GM21381 (cell line): ENCODE measurements around the gene ANKH.
"Not testable (repeated sequence)": the region's sequence is repeated elsewhere in the genome, so short reads cannot be mapped to it uniquely, and the experiment has no call there.

Source experiments
- ATAC-seq: cut with Tn5 transposase; IDR thresholded peaks from one replicate; pipeline ENCODE4 v1.9.1; 2021; ENCODE audit warnings: mild to moderate bottlenecking, moderate library complexity; ENCODE audit not compliant: unreplicated experiment

ANKH gene

GRCh38 chr5:14797385-14797784 is 74.2 kb downstream of the ANKH start:
- not testable (repeated sequence) for ATAC-seq

GRCh38 chr5:14794583-14795230 is 76.9 kb downstream of the ANKH start:
- ATAC-seq: no peak

DNA sequence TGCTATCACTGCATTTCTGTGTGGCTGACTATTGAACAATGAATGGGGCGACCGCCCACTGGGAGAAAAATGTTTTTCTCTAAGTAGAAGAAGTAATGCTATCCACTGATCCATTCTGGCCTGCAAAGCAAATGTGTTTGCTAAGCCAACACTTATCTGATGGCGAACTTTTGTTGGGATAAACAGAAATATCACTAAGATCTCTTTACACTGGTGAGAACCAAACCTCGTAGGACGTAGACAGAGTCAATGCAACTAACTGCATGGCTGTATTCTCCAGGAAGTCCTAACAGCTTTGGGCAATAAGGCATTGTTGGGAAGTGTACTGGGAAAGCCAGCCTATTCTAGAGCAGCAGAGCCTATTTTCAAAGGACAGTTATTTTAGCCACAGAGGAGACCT is 77.7 kb downstream of the ANKH start:
- ATAC-seq: no peak

GRCh38 chr5:14790911-14791310 is 80.7 kb downstream of the ANKH start:
- no peak for ATAC-seq

DNA sequence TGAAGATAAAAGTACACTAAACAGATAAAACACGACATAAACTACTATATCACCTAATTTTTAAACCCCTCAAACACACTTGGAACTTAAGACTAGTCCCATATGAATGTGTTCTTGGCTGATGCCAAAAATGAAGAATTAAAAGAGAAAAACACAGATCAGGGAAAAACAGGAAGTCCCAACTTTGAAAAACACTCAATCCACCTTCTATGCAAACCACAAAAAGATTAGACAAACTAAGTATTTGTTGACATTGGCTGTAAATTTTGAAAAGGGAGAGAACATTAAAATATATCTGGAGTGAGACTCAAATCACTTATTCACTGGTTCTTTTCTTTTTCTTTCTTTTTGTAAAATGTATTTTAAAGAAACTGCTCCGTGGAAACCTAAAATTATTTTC is 81.4 kb downstream of the ANKH start:
- ATAC-seq: no peak

- ATAC-seq: no peak
Observed at GRCh38 chr5:14787801-14788579, 83.6 kb downstream of the ANKH start.

DNA sequence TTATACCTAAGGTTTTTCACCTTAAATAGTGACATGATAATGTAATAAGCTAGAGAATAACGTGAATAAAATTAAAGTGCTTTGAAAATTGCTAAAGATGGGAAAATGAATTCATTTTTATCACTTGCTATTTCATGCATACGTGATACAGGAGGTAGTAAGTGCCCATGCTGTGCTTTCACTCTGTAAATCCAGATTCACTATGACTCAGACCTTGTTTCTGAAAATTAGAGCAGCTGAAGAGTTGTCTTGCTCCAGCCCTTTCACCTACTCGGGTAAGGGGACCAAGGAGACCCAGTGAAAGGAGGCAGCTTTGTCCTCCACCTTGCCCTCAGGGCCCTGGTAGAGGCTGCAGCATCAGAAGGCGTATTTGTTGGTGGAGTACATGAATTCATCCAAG is 87.9 kb downstream of the ANKH start:
- peak; percentile 87 for ATAC-seq

GRCh38 chr5:14782591-14782990 is 89.0 kb downstream of the ANKH start:
- ATAC-seq: no peak

DNA sequence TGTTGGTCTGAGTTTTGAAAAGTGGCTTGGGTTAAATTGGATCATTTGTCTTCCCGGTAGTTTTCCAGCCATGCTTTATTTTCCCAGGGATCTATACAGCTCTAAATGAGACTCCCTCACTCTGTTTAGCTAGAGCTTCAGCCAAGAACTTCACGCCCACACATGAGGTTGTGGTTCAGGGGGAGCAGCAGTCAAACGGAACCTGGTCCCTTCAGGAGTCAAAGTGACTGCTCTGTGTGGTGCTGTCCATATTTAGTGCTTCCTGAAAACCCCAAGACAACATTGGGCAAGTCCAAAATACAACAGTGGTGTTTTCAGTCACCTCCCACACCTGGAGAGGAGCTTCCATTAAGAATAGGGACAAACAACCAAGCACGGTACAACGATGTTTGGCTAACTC is 90.5 kb downstream of the ANKH start:
- no peak for ATAC-seq

- ATAC-seq: no peak
Observed at GRCh38 chr5:14779975-14780374, 91.6 kb downstream of the ANKH start.

GRCh38 chr5:14778792-14779070 is 92.8 kb downstream of the ANKH start:
- no peak for ATAC-seq

GRCh38 chr5:14777932-14778791 is 93.4 kb downstream of the ANKH start:
- ATAC-seq: no peak

DNA sequence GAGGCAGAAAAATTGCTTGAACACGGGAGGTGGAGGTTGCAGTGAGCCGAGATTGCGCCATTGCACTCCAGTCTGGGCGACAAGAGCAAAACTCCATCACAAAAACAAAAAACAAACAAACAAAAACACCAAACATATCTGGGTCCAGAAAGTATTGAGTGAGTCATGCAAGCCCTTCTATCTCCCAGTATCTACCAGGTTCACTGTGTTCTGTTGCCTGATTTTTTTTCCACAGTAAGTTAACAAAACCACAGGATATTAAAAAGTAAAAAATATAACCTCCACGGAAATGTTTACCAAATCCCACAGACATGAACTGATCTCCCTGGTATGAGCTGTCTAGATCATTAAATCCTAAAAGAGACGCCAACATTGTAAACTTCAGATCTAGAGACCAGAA is 94.4 kb downstream of the ANKH start:
- no peak for ATAC-seq

GRCh38 chr5:14776602-14777001 is 95.0 kb downstream of the ANKH start:
- no peak for ATAC-seq

DNA sequence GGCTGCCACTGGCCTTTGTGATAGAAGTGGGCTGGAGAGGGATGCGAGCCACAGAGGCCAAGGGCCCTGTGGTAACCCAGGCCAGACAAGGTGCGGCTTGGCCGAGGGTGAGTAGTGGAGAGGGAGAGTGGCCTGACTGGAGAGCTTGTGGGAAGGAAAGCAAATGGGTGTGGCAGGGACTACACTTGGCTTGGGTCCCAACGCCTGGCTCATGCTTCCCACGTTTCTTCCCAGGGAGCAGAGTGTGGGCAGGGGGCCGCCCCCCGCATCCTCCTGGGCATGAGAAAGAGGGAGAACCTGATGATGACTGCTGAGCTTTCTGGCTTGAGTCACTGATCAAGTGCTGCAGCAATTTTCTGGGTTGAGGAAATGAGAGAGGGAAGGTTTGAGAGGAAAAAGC is 95.7 kb downstream of the ANKH start:
- no peak for ATAC-seq

DNA sequence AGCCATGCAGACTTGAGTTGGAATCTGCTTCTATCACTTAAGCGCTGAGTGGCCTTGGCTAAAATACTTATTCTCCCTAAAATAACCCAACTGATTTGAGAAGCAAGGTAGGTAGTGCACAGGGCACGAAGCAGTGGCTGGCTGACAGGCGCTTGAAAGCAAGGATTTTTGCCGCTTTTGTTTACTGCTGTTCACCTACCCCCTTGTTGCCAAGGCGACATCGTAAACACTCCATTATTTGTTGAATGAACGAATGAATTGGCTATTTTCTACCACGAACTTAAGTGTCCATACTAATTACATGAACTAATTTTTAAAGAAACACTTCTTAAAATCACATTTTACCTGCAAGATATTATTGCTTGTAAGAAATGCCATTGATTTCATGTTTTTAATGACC is 98.0 kb downstream of the ANKH start:
- no peak for ATAC-seq

DNA sequence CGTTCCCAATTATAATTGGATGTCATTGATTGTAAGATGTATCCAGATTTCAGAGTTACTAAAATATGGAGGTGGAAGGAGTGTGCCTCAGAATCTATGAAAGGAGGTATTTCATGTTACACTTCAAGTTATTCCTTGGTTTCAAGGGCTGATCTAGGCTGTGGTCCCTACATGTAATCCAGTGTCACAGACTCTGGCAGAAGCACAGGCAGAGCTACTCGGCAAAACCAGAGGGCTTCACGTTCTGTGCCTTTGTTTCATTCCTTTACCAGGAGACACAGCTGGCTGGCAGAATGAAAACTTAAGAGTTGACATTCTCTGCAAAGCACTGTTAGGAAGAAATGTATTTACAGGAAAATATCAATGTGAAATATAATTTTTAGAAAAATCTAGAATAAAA is 99.6 kb downstream of the ANKH start:
- no peak for ATAC-seq

DNA sequence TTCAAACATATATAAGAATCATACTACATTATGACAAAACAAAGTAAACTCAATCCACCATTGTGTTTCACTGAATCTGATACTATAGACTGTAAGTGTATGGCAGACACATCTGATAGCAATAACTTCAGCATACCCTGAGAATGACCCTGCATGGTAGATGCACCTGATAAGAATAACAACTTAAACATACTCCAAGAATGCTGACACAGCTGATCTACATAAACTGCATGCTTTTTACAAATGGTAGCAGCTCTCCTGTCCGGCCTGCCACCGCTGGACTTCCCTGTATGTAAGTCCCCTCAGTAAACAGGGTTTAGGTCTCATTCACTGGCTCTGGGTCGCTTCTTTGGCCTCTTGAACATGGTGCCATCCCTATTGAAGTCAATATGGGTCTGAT is 100.4 kb downstream of the ANKH start:
- ATAC-seq: no peak

- ATAC-seq: no peak
Observed at GRCh38 chr5:14768508-14769365, 102.8 kb downstream of the ANKH start.

DNA sequence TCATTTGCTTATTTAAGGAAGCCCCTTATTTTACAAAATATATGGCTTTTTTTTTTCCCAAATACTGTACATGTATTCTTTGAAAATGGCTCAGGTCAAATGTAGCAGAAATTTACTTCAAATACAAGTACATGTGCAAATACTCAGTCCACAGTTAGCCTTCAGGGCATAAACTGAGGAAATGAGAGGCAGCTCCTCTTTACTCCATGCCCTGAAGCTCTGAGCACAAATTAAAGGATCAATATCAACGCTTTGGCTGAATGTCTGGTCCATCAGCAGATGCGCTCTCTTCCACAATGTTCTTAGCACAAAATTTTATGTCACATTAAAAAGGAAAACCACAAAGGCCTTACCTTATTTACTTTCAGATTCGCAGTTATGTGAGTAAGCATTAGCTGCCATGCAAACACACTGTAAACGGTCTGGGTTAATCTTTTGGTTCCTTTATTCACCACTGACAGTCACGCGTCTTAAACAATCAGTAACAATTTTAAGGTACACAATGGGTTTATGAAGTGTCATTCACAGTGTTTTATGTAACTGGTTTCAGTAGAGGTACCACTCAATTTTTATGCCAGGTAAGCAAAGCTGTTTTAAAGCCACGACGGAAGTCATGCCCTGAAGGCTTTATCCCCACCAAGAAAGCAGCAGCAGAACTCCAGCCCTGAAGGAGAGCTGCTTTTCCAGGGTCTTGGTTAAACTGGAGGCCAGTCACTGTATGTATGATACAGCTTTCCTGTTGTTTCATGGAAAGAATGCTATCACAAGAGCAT is 103.7 kb downstream of the ANKH start:
- ATAC-seq: peak; percentile 59
